ENCODE measurements around the gene ZNF691.

Gene ZNF691

DNA sequence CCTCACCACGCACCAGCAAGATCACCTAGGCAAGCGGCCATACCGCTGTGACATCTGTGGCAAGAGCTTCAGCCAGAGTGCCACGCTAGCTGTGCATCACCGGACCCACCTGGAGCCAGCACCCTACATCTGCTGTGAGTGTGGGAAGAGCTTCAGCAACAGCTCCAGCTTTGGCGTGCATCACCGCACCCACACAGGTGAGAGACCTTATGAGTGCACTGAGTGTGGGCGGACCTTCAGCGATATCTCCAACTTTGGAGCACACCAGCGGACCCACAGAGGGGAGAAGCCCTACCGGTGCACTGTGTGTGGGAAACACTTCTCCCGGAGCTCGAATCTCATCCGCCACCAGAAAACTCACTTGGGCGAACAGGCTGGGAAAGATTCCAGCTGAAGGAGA is 5.0 kb downstream of the ZNF691 start:
- Histone ChIP-seq H3K27ac (ENCODE audit: low read depth, low read length) (no peak overlapping the region), H3K27me3 (ENCODE audit: low read length) (no peaks in the 10 kb centered on the region), H3K4me3 (ENCODE audit: insufficient read depth, low read length, poor library complexity, severe bottlenecking) (no peak overlapping the region), H3F3A (ENCODE audit: insufficient read depth) (no peaks in the 10 kb centered on the region), H3K9me2 (replicated peaks; ENCODE audit: insufficient read depth, low read length) (no peaks in the 10 kb centered on the region), H2AFZ (ENCODE audit: low read depth, low read length, severe bottlenecking) (no peak overlapping the region), H4K20me1 (ENCODE audit: low read depth, low read length) (no peaks in the 10 kb centered on the region), H3K9ac (ENCODE audit: low read length) (no peak overlapping the region), H3K36me3 (ENCODE audit: low read length) (no peaks in the 10 kb centered on the region; the same call in 1 of the 2 replicates), H3K9me3 (ENCODE audit: insufficient read depth, low read length) (no peaks in the 10 kb centered on the region), H3K79me2 (ENCODE audit: insufficient read depth, low read length) (peaks cover 20% of the 10 kb centered on the region), H3K4me2 (ENCODE audit: low read depth, low read length, poor library complexity, severe bottlenecking) (no peak overlapping the region)
- no peak for TF ChIP-seq EZH2phosphoT487 (conservative IDR thresholded peaks at IDR 0.05; ENCODE audit: low read length)
- no peak for TF ChIP-seq CTCF (IDR thresholded peaks at IDR 0.05; ENCODE audit: insufficient read depth, low read length, poor library complexity, severe bottlenecking)

- TF ChIP-seq EZH2phosphoT487 (conservative IDR thresholded peaks at IDR 0.05; ENCODE audit: low read length) (no peak), CTCF (IDR thresholded peaks at IDR 0.05; ENCODE audit: insufficient read depth, low read length, poor library complexity, severe bottlenecking) (no peak)
- H3K27ac ChIP-seq (ENCODE audit: low read depth, low read length): no peak overlapping the region
- no peaks in the 10 kb centered on the region for H3K27me3 ChIP-seq (ENCODE audit: low read length)
- no peak overlapping the region for H3K9ac ChIP-seq (ENCODE audit: low read length)
- H3K9me2 ChIP-seq (replicated peaks; ENCODE audit: insufficient read depth, low read length): no peaks in the 10 kb centered on the region
- no peak overlapping the region for H3K4me3 ChIP-seq (ENCODE audit: insufficient read depth, low read length, poor library complexity, severe bottlenecking)
- no peak overlapping the region for H3K4me2 ChIP-seq (ENCODE audit: low read depth, low read length, poor library complexity, severe bottlenecking)
- no peak overlapping the region for H2AFZ ChIP-seq (ENCODE audit: low read depth, low read length, severe bottlenecking)
- H3K9me3 ChIP-seq (ENCODE audit: insufficient read depth, low read length): no peaks in the 10 kb centered on the region
- H4K20me1 ChIP-seq (ENCODE audit: low read depth, low read length): no peaks in the 10 kb centered on the region
- H3F3A ChIP-seq (ENCODE audit: insufficient read depth): no peaks in the 10 kb centered on the region
- no peaks in the 10 kb centered on the region; the same call in 1 of the 2 replicates for H3K36me3 ChIP-seq (ENCODE audit: low read length)
- peaks cover 14% of the 10 kb centered on the region for H3K79me2 ChIP-seq (ENCODE audit: insufficient read depth, low read length)
Observed at GRCh38 chr1:42851960-42852607, 5.7 kb downstream of the ZNF691 start.

DNA sequence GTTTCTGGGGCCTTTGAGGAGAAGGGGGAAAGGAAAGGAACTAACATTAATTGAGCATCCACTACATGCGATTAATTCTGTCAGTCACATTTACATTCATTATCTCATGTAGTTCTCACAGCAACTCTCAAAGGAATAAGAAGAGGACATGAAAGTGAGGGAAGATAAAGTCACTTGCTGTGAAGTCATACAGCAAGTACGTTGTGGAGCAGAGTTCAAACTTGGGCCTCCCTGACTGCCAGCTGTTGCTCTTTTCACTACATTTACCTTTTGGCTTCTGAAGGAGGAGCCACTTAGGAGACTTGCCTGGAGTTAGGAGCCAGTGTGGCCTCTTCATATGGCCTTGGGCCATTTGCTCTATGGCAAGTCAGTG is 6.2 kb downstream of the ZNF691 start:
- Histone ChIP-seq H3F3A (ENCODE audit: insufficient read depth) (no peaks in the 10 kb centered on the region), H3K36me3 (ENCODE audit: low read length) (no peaks in the 10 kb centered on the region; the same call in 1 of the 2 replicates), H3K4me2 (ENCODE audit: low read depth, low read length, poor library complexity, severe bottlenecking) (no peak overlapping the region), H3K4me3 (ENCODE audit: insufficient read depth, low read length, poor library complexity, severe bottlenecking) (no peak overlapping the region), H2AFZ (ENCODE audit: low read depth, low read length, severe bottlenecking) (no peak overlapping the region), H3K27ac (ENCODE audit: low read depth, low read length) (no peak overlapping the region), H3K9me2 (replicated peaks; ENCODE audit: insufficient read depth, low read length) (no peaks in the 10 kb centered on the region), H3K9me3 (ENCODE audit: insufficient read depth, low read length) (no peaks in the 10 kb centered on the region), H4K20me1 (ENCODE audit: low read depth, low read length) (no peaks in the 10 kb centered on the region), H3K9ac (ENCODE audit: low read length) (no peak overlapping the region), H3K79me2 (ENCODE audit: insufficient read depth, low read length) (peaks cover 9% of the 10 kb centered on the region; the same call in 1 of the 2 replicates), H3K27me3 (ENCODE audit: low read length) (no peaks in the 10 kb centered on the region)
- no peak for TF ChIP-seq EZH2phosphoT487 (conservative IDR thresholded peaks at IDR 0.05; ENCODE audit: low read length)
- TF ChIP-seq CTCF (IDR thresholded peaks at IDR 0.05; ENCODE audit: insufficient read depth, low read length, poor library complexity, severe bottlenecking): no peak
